Measurements from ENCODE around the gene CNTNAP5.

Gene CNTNAP5

GRCh38 chr2:124104914-124105313, 79.8 kb downstream of the CNTNAP5 start:
- no peaks in the 10 kb centered on the region for H3K36me3 Mint-ChIP-seq
- H3K4me1 Mint-ChIP-seq, result no peaks in the 10 kb centered on the region
- no peaks in the 10 kb centered on the region for H3K27me3 Mint-ChIP-seq
- H3K27ac Mint-ChIP-seq, result no peak overlapping the region
- no peaks in the 10 kb centered on the region for H3K9me3 Mint-ChIP-seq
- no peak overlapping the region for H3K4me3 Mint-ChIP-seq

- H3K4me1 Mint-ChIP-seq, result no peaks in the 10 kb centered on the region
- H3K36me3 Mint-ChIP-seq, result no peaks in the 10 kb centered on the region
- H3K27me3 Mint-ChIP-seq, result no peaks in the 10 kb centered on the region
- no peak overlapping the region for H3K4me3 Mint-ChIP-seq
- H3K9me3 Mint-ChIP-seq, result no peaks in the 10 kb centered on the region
- H3K27ac Mint-ChIP-seq, result no peak overlapping the region
Observed at GRCh38 chr2:124112206-124112605, 87.1 kb downstream of the CNTNAP5 start.

GRCh38 chr2:124112966-124113365, 87.9 kb downstream of the CNTNAP5 start:
- H3K27me3 Mint-ChIP-seq, result no peaks in the 10 kb centered on the region
- no peaks in the 10 kb centered on the region for H3K36me3 Mint-ChIP-seq
- no peaks in the 10 kb centered on the region for H3K4me1 Mint-ChIP-seq
- H3K27ac Mint-ChIP-seq, result no peak overlapping the region
- H3K4me3 Mint-ChIP-seq, result no peak overlapping the region
- H3K9me3 Mint-ChIP-seq, result no peaks in the 10 kb centered on the region

GRCh38 chr2:124120246-124120645, 95.2 kb downstream of the CNTNAP5 start:
- no peak overlapping the region for H3K4me3 Mint-ChIP-seq
- H3K27me3 Mint-ChIP-seq, result no peaks in the 10 kb centered on the region
- H3K36me3 Mint-ChIP-seq, result no peaks in the 10 kb centered on the region
- H3K4me1 Mint-ChIP-seq, result no peaks in the 10 kb centered on the region
- H3K9me3 Mint-ChIP-seq, result no peaks in the 10 kb centered on the region
- no peak overlapping the region for H3K27ac Mint-ChIP-seq

GRCh38 chr2:124121106-124121505, 96.0 kb downstream of the CNTNAP5 start:
- Mint-ChIP-seq H3K9me3 (no peaks in the 10 kb centered on the region), H3K36me3 (no peaks in the 10 kb centered on the region), H3K4me1 (no peaks in the 10 kb centered on the region), H3K4me3 (no peak overlapping the region), H3K27ac (no peak overlapping the region), H3K27me3 (no peaks in the 10 kb centered on the region)

- no peaks in the 10 kb centered on the region for H3K36me3 Mint-ChIP-seq
- H3K4me3 Mint-ChIP-seq, result no peak overlapping the region
- no peaks in the 10 kb centered on the region for H3K27me3 Mint-ChIP-seq
- no peaks in the 10 kb centered on the region for H3K9me3 Mint-ChIP-seq
- no peak overlapping the region for H3K27ac Mint-ChIP-seq
- no peaks in the 10 kb centered on the region for H3K4me1 Mint-ChIP-seq
Observed at GRCh38 chr2:124121760-124122275, 96.7 kb downstream of the CNTNAP5 start.

- no peak overlapping the region for H3K27ac Mint-ChIP-seq
- no peaks in the 10 kb centered on the region for H3K9me3 Mint-ChIP-seq
- no peaks in the 10 kb centered on the region for H3K36me3 Mint-ChIP-seq
- H3K4me3 Mint-ChIP-seq, result no peak overlapping the region
- H3K4me1 Mint-ChIP-seq, result no peaks in the 10 kb centered on the region
- no peaks in the 10 kb centered on the region for H3K27me3 Mint-ChIP-seq
Observed at GRCh38 chr2:124122340-124122739, 97.3 kb downstream of the CNTNAP5 start.

GRCh38 chr2:124131276-124131675, 106.2 kb downstream of the CNTNAP5 start:
- Mint-ChIP-seq H3K36me3 (no peaks in the 10 kb centered on the region), H3K4me1 (no peaks in the 10 kb centered on the region), H3K9me3 (no peaks in the 10 kb centered on the region), H3K27me3 (no peaks in the 10 kb centered on the region), H3K4me3 (no peak overlapping the region), H3K27ac (no peak overlapping the region)

GRCh38 chr2:124136110-124136509, 111.0 kb downstream of the CNTNAP5 start:
- Mint-ChIP-seq H3K27me3 (no peaks in the 10 kb centered on the region), H3K9me3 (no peaks in the 10 kb centered on the region), H3K36me3 (no peaks in the 10 kb centered on the region), H3K4me3 (no peak overlapping the region), H3K4me1 (no peaks in the 10 kb centered on the region), H3K27ac (no peak overlapping the region)

- Mint-ChIP-seq H3K9me3 (no peaks in the 10 kb centered on the region), H3K27ac (no peak overlapping the region), H3K4me3 (no peak overlapping the region), H3K4me1 (no peaks in the 10 kb centered on the region), H3K36me3 (no peaks in the 10 kb centered on the region), H3K27me3 (no peaks in the 10 kb centered on the region)
Observed at GRCh38 chr2:124138076-124138475, 113.0 kb downstream of the CNTNAP5 start.

- no peaks in the 10 kb centered on the region for H3K27me3 Mint-ChIP-seq
- H3K27ac Mint-ChIP-seq, result no peak overlapping the region
- no peaks in the 10 kb centered on the region for H3K36me3 Mint-ChIP-seq
- H3K4me3 Mint-ChIP-seq, result no peak overlapping the region
- no peaks in the 10 kb centered on the region for H3K4me1 Mint-ChIP-seq
- H3K9me3 Mint-ChIP-seq, result no peaks in the 10 kb centered on the region
Observed at GRCh38 chr2:124145982-124146381, 120.9 kb downstream of the CNTNAP5 start.

- H3K36me3 Mint-ChIP-seq, result no peaks in the 10 kb centered on the region
- H3K4me3 Mint-ChIP-seq, result no peak overlapping the region
- H3K27ac Mint-ChIP-seq, result no peak overlapping the region
- no peaks in the 10 kb centered on the region for H3K4me1 Mint-ChIP-seq
- no peaks in the 10 kb centered on the region for H3K27me3 Mint-ChIP-seq
- H3K9me3 Mint-ChIP-seq, result no peaks in the 10 kb centered on the region
Observed at GRCh38 chr2:124147552-124147951, 122.5 kb downstream of the CNTNAP5 start.

GRCh38 chr2:124149571-124149970, 124.5 kb downstream of the CNTNAP5 start:
- no peaks in the 10 kb centered on the region for H3K27me3 Mint-ChIP-seq
- no peaks in the 10 kb centered on the region for H3K4me1 Mint-ChIP-seq
- H3K4me3 Mint-ChIP-seq, result no peak overlapping the region
- no peak overlapping the region for H3K27ac Mint-ChIP-seq
- no peaks in the 10 kb centered on the region for H3K36me3 Mint-ChIP-seq
- no peaks in the 10 kb centered on the region for H3K9me3 Mint-ChIP-seq

- Mint-ChIP-seq H3K27ac (no peak overlapping the region), H3K4me3 (no peak overlapping the region), H3K27me3 (no peaks in the 10 kb centered on the region), H3K4me1 (no peaks in the 10 kb centered on the region), H3K36me3 (no peaks in the 10 kb centered on the region), H3K9me3 (no peaks in the 10 kb centered on the region)
Observed at GRCh38 chr2:124151691-124152090, 126.6 kb downstream of the CNTNAP5 start.

- Mint-ChIP-seq H3K9me3 (no peaks in the 10 kb centered on the region), H3K27ac (no peak overlapping the region), H3K27me3 (no peaks in the 10 kb centered on the region), H3K4me3 (no peak overlapping the region), H3K36me3 (no peaks in the 10 kb centered on the region), H3K4me1 (no peaks in the 10 kb centered on the region)
Observed at GRCh38 chr2:124153713-124154112, 128.6 kb downstream of the CNTNAP5 start.

GRCh38 chr2:124159166-124159565, 134.1 kb downstream of the CNTNAP5 start:
- Mint-ChIP-seq H3K27ac (no peak overlapping the region), H3K36me3 (no peaks in the 10 kb centered on the region), H3K9me3 (no peaks in the 10 kb centered on the region), H3K4me3 (no peak overlapping the region), H3K27me3 (no peaks in the 10 kb centered on the region), H3K4me1 (no peaks in the 10 kb centered on the region)

GRCh38 chr2:124161542-124161941, 136.5 kb downstream of the CNTNAP5 start:
- H3K36me3 Mint-ChIP-seq, result no peaks in the 10 kb centered on the region
- no peak overlapping the region for H3K4me3 Mint-ChIP-seq
- no peak overlapping the region for H3K27ac Mint-ChIP-seq
- H3K9me3 Mint-ChIP-seq, result no peaks in the 10 kb centered on the region
- H3K27me3 Mint-ChIP-seq, result no peaks in the 10 kb centered on the region
- H3K4me1 Mint-ChIP-seq, result no peaks in the 10 kb centered on the region

All from activated naive CD4-positive, alpha-beta T cell treated with anti-CD3 and anti-CD28 coated beads, Interleukin-2, amount 50 U/mL, for 24 hours (primary cell).